Thoracic aorta (tissue), 2 donors: ENCODE results near the gene STON1. TPM values are rescaled to one million over a fixed set of nuclear protein-coding genes. Genes with fewer than 3 reads are reported as not detected.
"Not testable (repeated sequence)": the region's sequence is repeated elsewhere in the genome, so short reads cannot be mapped to it uniquely, and the experiment has no call there.

Experiments used
- ATAC-seq: fragments of 150-250 bp; one replicate; pipeline ENCODE4 v1.8.0; 2017; ENCODE audit warnings: low read depth; ENCODE audit not compliant: insufficient number of reproducible peaks, low FRiP score
- DNase-seq: peaks from one replicate; pipeline ENCODE4 v3.0.0-alpha.2; 2020; ENCODE audit warnings: low spot score
- H3K27ac ChIP-seq, 2 donors: fragments of 200-600 bp; sonication (generic); 1 replicate in 1 of 2; 2 replicates in 1 of 2; pipeline ENCODE4 v1.5.1; 2016; ENCODE audit warnings: mild to moderate bottlenecking in 2 of 2, moderate library complexity in 2 of 2
- H3K27me3 ChIP-seq: fragments of 200-600 bp; sonication (generic); replicated peaks from 2 replicates; pipeline ENCODE4 v1.6.0; 2016; ENCODE audit warnings: mild to moderate bottlenecking; ENCODE audit not compliant: insufficient read depth
- H3K36me3 ChIP-seq: fragments of 200-600 bp; sonication (generic); one replicate; pipeline ENCODE4 v1.5.1; 2016
- H3K4me1 ChIP-seq, 2 donors: fragments of 200-600 bp; sonication (generic); 1 replicate in 1 of 2; 2 replicates in 1 of 2; pipeline versions ENCODE4 v1.5.1 to v1.6.0; 2016; ENCODE audit warnings: low read depth in 2 of 2, mild to moderate bottlenecking in 1 of 2; ENCODE audit not compliant: control insufficient read depth in 1 of 2
- H3K4me3 ChIP-seq: fragments of 200-600 bp; sonication (generic); 2 replicates; pipeline ENCODE4 v1.5.1; 2016; ENCODE audit warnings: mild to moderate bottlenecking
- H3K9me3 ChIP-seq: fragments of 200-600 bp; sonication (generic); 2 replicates; pipeline ENCODE4 v1.5.1; 2016
- total RNA-seq, 2 donors: library from RNA; depleted of rRNA; stranded (reverse); fragments of >200 nt; gene quantifications; one replicate each; pipeline versions ENCODE4 v1.1.0 to v1.2.3, GENCODE V29; 2016
- TF ChIP-seq, protein P1 (sequence below): fragments of 200-600 bp; sonication (generic); IDR thresholded peaks from one replicate; pipeline ENCODE4 v1.5.1; 2019; ENCODE audit warnings: antibody characterized with exemption

STON1 gene
- total RNA-seq, 2 donors from 2014 or later, result 39.2 to 42.4 TPM

DNA sequence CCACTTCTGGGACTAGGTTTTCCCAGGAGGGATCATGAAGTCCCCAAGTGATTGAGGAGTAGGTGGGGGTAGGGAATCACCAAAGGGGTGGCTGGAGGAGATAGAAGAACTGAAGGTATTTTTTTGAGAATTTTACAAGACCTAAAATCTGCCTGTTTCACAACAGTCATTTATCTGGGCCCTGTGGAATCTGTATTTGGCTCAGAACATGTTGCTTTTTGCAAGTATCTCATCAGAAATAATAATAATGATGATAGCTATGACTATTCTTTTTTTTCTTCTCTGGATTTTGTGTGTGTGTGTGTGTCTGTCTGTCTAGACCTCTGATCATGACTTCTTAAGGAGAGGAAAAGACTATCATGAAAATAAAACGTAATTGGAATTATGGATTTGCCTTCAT is 13.9 kb downstream of the STON1 start:
- H3K4me3 ChIP-seq, result no peak overlapping the region
- no peak for DNase-seq
- ATAC-seq, result no peak
- H3K4me1 ChIP-seq, result peaks cover 12 to 65% of the 10 kb centered on the region in 2 donors
- no peaks in the 10 kb centered on the region for H3K36me3 ChIP-seq
- no peaks in the 10 kb centered on the region for H3K9me3 ChIP-seq
- no peak overlapping the region for H3K27ac ChIP-seq
- H3K27me3 ChIP-seq, result no peaks in the 10 kb centered on the region
- TF ChIP-seq, protein P1, sequence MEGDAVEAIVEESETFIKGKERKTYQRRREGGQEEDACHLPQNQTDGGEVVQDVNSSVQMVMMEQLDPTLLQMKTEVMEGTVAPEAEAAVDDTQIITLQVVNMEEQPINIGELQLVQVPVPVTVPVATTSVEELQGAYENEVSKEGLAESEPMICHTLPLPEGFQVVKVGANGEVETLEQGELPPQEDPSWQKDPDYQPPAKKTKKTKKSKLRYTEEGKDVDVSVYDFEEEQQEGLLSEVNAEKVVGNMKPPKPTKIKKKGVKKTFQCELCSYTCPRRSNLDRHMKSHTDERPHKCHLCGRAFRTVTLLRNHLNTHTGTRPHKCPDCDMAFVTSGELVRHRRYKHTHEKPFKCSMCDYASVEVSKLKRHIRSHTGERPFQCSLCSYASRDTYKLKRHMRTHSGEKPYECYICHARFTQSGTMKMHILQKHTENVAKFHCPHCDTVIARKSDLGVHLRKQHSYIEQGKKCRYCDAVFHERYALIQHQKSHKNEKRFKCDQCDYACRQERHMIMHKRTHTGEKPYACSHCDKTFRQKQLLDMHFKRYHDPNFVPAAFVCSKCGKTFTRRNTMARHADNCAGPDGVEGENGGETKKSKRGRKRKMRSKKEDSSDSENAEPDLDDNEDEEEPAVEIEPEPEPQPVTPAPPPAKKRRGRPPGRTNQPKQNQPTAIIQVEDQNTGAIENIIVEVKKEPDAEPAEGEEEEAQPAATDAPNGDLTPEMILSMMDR, result no peak

DNA sequence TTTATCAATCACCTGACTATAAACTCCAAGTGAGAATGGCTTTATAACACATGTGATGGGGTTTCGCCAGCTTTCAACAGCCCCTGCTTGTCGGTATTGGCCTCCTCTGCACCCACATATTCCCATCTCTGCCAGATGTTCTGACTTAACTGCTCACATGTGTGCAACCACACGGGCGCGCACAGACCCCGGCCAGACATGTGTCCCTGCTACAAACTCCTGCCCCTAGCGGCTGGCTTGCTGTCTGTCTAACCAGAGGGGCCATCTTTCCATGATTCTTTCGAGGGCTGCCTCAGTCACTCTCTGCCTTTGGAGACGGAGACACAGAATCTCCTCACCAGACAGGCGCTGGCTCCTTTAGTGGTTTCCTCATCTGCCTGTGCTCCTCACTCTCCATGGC is 15.3 kb downstream of the STON1 start:
- Histone ChIP-seq H3K4me1 (peaks cover 15 to 71% of the 10 kb centered on the region in 2 donors), H3K9me3 (no peaks in the 10 kb centered on the region), H3K27ac (no peak overlapping the region), H3K36me3 (no peaks in the 10 kb centered on the region), H3K4me3 (no peak overlapping the region), H3K27me3 (no peaks in the 10 kb centered on the region)
- no peak for ATAC-seq
- no peak for DNase-seq
- TF ChIP-seq, protein P1, result no peak

DNA sequence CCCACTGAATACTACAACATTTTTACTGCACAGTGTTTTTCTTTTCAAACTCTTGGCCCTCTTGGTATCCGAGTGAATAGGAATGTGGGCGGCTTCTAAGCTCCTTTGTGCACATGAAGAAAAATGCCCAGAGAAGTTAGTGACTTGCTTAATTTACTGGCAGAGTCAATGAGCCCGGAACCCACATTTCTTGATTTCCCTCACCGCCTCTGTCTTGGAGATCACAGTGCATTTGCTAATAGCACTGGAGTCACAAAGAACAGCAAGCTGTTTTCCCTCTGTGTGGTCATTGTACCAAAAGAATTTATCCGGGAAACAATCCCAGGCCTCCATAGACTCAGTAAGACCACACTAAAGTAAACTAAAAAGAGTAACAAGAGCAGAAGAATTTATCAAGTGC is 18.9 kb downstream of the STON1 start:
- Histone ChIP-seq H3K4me3 (no peak overlapping the region), H3K27ac (peak overlapping the region; percentile 52 to 63)

DNA sequence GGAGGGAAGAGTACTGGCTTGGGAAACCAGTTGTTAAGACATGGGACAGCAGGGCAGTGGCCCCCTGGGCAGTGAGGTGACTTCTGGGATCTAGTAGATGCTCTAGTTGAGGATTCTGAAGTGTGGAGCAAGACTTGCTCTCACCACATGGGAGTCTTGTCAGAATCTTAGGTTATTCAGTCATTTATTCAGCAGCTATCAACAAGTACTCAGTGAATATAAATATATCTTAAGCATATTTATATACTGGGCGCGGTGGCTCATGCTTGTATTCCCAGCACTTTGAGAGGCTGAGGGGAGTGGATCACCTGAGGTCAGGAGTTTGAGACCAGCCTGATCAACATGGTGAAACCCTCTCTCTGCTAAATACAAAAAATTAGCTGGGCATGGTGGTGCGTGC is 20.0 kb downstream of the STON1 start:
- Histone ChIP-seq H3K27me3 (no peaks in the 10 kb centered on the region), H3K4me3 (no peak overlapping the region), H3K4me1 (peaks cover 8 to 48% of the 10 kb centered on the region in 2 donors), H3K36me3 (no peaks in the 10 kb centered on the region), H3K27ac (no peak overlapping the region), H3K9me3 (no peaks in the 10 kb centered on the region)
- TF ChIP-seq, protein P1, result no peak
- DNase-seq (no peak), ATAC-seq (no peak)

More for the DNA sequence above, 18.9 kb downstream of the STON1 start:
- Histone ChIP-seq H3K36me3 (no peaks in the 10 kb centered on the region), H3K27me3 (no peaks in the 10 kb centered on the region), H3K4me1 (peaks cover 8 to 59% of the 10 kb centered on the region in 2 donors), H3K9me3 (no peaks in the 10 kb centered on the region)
- no peak for DNase-seq
- peak; percentile 48 for ATAC-seq
- TF ChIP-seq, protein P1, result no peak

DNA sequence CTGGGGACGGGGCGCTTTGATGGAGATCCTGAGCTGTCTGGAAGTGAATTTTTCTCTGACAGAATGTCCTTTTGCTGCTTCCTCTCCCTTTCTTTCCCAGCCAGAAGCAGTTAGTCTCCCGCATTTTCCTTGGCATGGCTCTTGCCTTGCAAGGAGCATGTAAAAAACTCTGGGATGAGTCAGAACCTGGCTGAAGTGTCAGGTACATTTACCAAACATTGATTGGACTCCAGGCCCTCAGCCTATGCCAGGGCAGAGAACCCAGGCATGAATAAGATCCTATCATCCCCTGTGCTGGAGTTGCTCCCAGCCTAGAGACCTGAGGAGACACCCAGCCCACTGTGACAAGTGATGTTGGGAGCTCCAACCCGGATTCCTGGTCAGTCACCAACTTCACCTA is 21.6 kb downstream of the STON1 start:
- Histone ChIP-seq H3K4me1 (peaks cover 8 to 33% of the 10 kb centered on the region in 2 donors), H3K9me3 (no peaks in the 10 kb centered on the region), H3K27me3 (no peaks in the 10 kb centered on the region), H3K36me3 (no peaks in the 10 kb centered on the region), H3K27ac (no peak overlapping the region), H3K4me3 (no peak overlapping the region)
- TF ChIP-seq, protein P1, result no peak
- ATAC-seq (no peak), DNase-seq (no peak)

DNA sequence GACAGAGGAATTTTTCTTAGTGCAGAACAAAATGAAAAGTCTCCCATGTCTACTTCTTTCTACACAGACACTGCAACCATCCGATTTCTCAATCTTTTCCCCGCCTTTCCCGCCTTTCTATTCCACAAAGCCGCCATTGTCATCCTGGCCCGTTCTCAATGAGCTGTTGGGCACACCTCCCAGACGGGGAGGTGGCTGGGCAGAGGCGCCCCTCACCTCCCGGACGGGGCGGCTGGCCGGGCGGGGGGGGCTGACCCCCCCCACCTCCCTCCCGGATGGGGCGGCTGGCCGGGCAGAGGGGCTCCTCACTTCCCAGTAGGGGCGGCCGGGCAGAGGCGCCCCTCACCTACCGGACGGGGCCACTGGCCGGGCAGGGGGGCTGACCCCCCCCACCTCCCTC is 25.1 kb downstream of the STON1 start:
- H3K4me3 ChIP-seq, H3K36me3 ChIP-seq, H3K27ac ChIP-seq, ATAC-seq, H3K27me3 ChIP-seq, H3K4me1 ChIP-seq, DNase-seq, H3K9me3 ChIP-seq: not testable (repeated sequence)
